Skeletal muscle cell (primary cell): ENCODE results near the gene RASSF3.
"Not testable (repeated sequence)": the region's sequence is repeated elsewhere in the genome, so short reads cannot be mapped to it uniquely, and the experiment has no call there.

Experiments used
- DNase-seq: peaks from one replicate; pipeline ENCODE4 v3.0.0-alpha.2; 2010; ENCODE audit warnings: low read depth
- H3K4me3 ChIP-seq: 2 replicates; pipeline ENCODE4 v1.5.1; 2011; ENCODE audit warnings: low read depth, mild to moderate bottlenecking, control low read depth, low read length, moderate library complexity

The RASSF3 gene

GRCh38 chr12:64683816-64684543 is 73.7 kb downstream of the RASSF3 start:
- DNase-seq, result no peak
- no peak overlapping the region for H3K4me3 ChIP-seq

GRCh38 chr12:64685050-64685449 is 74.8 kb downstream of the RASSF3 start:
- DNase-seq, result no peak
- no peak overlapping the region for H3K4me3 ChIP-seq

- H3K4me3 ChIP-seq, result no peak overlapping the region
- no peak for DNase-seq
Measured at GRCh38 chr12:64685605-64686004, 75.3 kb downstream of the RASSF3 start.

- DNase-seq, result no peak
- no peak overlapping the region for H3K4me3 ChIP-seq
Measured at GRCh38 chr12:64687816-64688215, 77.5 kb downstream of the RASSF3 start.

- no peak for DNase-seq
- no peak overlapping the region for H3K4me3 ChIP-seq
Measured at GRCh38 chr12:64688219-64688618, 77.9 kb downstream of the RASSF3 start.

- DNase-seq, result no peak
- H3K4me3 ChIP-seq, result no peak overlapping the region
Measured at GRCh38 chr12:64688715-64689114, 78.4 kb downstream of the RASSF3 start.

- not testable (repeated sequence) for H3K4me3 ChIP-seq, DNase-seq
Measured at GRCh38 chr12:64690236-64690635, 79.9 kb downstream of the RASSF3 start.

GRCh38 chr12:64691227-64691794 is 81.0 kb downstream of the RASSF3 start:
- DNase-seq, result no peak
- H3K4me3 ChIP-seq, result no peak overlapping the region

- no peak overlapping the region for H3K4me3 ChIP-seq
- no peak for DNase-seq
Measured at GRCh38 chr12:64691795-64692583, 81.7 kb downstream of the RASSF3 start.

GRCh38 chr12:64694130-64695040 is 84.1 kb downstream of the RASSF3 start:
- DNase-seq, result no peak
- H3K4me3 ChIP-seq, result no peak overlapping the region

GRCh38 chr12:64695550-64695949 is 85.3 kb downstream of the RASSF3 start:
- no peak for DNase-seq
- no peak overlapping the region for H3K4me3 ChIP-seq

- H3K4me3 ChIP-seq, result no peak overlapping the region
- no peak for DNase-seq
Measured at GRCh38 chr12:64696080-64696741, 85.9 kb downstream of the RASSF3 start.

- no peak for DNase-seq
- no peak overlapping the region for H3K4me3 ChIP-seq
Measured at GRCh38 chr12:64699504-64700115, 89.3 kb downstream of the RASSF3 start.

- no peak overlapping the region for H3K4me3 ChIP-seq
- no peak for DNase-seq
Measured at GRCh38 chr12:64700532-64700931, 90.2 kb downstream of the RASSF3 start.

- no peak for DNase-seq
- no peak overlapping the region for H3K4me3 ChIP-seq
Measured at GRCh38 chr12:64701283-64701682, 91.0 kb downstream of the RASSF3 start.

GRCh38 chr12:64706306-64706705 is 96.0 kb downstream of the RASSF3 start:
- no peak for DNase-seq
- H3K4me3 ChIP-seq, result no peak overlapping the region

GRCh38 chr12:64706857-64707256 is 96.6 kb downstream of the RASSF3 start:
- DNase-seq, result no peak
- H3K4me3 ChIP-seq, result no peak overlapping the region

GRCh38 chr12:64707362-64707761 is 97.1 kb downstream of the RASSF3 start:
- H3K4me3 ChIP-seq, result no peak overlapping the region
- no peak for DNase-seq

- no peak for DNase-seq
- H3K4me3 ChIP-seq, result no peak overlapping the region
Measured at GRCh38 chr12:64707926-64708325, 97.6 kb downstream of the RASSF3 start.
